GM12872 (cell line): ENCODE results near the gene MED9.

ENCODE experiments used
- TF ChIP-seq, protein P1 (sequence below): IDR thresholded peaks from 3 replicates; pipeline ENCODE4 v1.5.1; 2011; ENCODE audit warnings: low read depth, mild to moderate bottlenecking, low read length, moderate library complexity; ENCODE audit not compliant: insufficient read depth

The MED9 gene

DNA sequence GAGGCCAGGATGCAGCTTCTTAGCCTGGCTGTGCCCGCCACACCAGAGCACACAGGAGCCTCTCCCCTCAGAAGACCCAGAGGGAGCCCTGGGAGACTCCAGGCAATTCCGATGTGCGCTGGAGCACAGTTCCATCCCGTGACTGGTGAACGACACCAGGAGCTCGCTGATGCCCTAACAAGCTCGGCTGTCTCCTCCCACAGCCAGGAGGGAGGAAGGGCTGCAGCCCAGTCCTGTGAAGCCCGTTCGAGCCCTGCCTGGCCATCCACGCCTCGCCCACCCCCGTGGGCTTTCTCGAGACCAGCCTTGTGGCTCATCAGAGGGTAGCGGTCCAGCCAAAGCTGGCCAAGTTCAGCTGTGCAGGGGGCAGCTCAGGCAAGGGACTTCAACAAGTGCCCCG is 41.2 kb downstream of the MED9 start:
- TF ChIP-seq, protein P1, sequence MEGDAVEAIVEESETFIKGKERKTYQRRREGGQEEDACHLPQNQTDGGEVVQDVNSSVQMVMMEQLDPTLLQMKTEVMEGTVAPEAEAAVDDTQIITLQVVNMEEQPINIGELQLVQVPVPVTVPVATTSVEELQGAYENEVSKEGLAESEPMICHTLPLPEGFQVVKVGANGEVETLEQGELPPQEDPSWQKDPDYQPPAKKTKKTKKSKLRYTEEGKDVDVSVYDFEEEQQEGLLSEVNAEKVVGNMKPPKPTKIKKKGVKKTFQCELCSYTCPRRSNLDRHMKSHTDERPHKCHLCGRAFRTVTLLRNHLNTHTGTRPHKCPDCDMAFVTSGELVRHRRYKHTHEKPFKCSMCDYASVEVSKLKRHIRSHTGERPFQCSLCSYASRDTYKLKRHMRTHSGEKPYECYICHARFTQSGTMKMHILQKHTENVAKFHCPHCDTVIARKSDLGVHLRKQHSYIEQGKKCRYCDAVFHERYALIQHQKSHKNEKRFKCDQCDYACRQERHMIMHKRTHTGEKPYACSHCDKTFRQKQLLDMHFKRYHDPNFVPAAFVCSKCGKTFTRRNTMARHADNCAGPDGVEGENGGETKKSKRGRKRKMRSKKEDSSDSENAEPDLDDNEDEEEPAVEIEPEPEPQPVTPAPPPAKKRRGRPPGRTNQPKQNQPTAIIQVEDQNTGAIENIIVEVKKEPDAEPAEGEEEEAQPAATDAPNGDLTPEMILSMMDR, result no peak

DNA sequence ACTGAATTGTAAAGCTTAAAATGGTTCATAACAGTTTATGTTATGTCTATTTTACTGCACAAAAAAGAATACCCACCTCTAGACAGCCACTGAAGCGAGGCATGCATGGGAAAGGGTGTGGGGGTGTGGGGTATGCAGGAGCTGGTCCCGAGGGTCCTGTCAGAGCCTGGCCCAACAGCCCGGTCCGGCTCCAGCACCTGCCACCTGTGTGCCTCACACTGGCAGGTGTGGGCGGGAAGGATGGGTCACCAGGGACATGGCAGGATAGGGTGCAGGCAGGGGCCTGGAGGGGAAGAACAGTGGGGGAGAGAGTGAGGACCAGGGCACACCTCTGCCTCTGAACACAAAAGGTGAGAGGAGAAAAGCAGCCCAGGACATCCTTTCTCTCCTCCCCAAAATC is 42.2 kb downstream of the MED9 start:
- TF ChIP-seq, protein P1, result no peak

DNA sequence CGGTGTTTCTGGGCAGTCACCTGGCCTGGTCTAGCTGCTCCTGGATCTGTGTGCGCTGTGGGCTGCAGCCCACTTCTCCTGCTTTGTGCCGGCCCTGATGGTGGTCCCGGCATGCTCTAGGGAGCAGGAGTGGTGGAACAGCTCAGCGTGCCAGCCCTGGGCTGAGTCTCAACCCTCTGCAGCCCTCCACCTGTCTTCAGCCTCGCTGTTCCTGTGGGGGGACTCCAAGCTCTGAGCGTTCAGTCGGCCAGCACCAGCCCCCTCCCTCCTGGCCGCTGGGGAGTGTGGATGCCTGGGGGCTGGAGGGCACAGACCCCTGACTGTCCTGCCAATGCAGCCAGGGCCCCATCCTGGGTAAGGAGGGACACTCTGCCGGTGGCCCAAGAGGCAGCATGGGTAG is 43.1 kb downstream of the MED9 start:
- TF ChIP-seq, protein P1, result no peak

DNA sequence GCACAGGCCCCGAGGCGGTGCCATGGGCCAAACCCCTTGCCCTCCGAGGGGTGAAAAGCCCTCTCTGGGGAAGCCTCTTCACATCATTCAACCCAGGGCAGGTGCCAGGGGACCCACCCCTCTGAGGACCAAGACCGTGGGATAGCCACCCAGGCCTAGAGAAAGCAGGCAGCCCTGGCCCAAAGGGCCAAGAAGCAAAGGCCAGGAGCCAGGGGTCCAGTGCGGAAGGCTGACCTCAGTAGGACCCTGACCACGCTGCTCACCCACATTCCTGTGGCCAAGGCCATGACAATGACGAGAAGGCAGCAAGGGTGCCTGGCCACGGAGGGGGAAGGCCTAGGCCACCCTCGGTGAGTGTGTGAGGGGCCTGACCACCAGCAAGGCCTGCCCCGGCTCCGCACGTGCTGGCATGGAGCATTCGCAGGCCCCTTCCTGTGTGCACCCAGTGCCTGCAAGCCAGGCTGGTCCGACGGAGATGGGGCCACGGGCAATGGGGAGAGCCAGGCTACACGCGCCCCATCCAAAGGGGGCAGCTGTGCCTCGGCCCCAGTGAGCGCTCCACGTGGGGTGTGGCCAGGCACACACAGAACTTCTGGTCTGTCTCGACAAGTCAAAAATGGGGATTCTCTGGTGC is 43.9 kb downstream of the MED9 start:
- TF ChIP-seq, protein P1, result no peak

DNA sequence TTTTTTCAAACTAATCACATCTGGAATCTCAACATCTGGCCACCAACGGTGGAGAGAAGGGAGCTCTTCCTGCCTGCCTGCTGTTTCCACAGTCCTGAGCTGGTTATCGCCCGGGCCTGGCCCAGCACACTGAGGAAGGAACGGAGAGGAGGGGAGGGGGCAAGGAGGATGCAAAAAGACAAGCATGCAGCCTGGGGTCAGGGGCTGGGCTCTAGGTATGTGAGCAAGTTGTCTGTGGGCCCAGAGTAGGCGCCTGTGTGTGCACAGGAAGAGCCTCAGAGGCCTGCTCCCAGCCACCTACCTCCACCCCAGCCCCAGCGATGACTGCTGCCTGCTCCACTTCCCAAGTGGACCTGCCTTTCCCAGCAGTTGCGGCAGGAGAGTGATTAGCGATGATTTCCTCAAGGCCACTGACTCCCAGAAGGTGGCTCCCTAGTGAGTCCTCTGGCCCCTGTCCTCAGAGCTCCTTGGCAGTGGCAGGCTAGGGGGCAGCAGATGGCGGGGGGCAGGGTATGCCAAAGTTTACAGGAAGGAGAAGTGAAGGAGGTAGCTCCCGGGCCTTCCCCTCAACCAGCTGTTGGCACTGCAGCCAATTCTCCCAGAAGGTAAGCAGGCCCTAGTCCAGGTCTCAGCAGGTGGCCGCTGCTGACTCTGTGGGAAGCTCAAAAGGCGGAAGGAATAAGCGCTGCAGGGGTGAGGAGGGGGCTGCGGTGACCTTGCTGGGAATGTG is 46.4 kb downstream of the MED9 start:
- TF ChIP-seq, protein P1, result no peak

DNA sequence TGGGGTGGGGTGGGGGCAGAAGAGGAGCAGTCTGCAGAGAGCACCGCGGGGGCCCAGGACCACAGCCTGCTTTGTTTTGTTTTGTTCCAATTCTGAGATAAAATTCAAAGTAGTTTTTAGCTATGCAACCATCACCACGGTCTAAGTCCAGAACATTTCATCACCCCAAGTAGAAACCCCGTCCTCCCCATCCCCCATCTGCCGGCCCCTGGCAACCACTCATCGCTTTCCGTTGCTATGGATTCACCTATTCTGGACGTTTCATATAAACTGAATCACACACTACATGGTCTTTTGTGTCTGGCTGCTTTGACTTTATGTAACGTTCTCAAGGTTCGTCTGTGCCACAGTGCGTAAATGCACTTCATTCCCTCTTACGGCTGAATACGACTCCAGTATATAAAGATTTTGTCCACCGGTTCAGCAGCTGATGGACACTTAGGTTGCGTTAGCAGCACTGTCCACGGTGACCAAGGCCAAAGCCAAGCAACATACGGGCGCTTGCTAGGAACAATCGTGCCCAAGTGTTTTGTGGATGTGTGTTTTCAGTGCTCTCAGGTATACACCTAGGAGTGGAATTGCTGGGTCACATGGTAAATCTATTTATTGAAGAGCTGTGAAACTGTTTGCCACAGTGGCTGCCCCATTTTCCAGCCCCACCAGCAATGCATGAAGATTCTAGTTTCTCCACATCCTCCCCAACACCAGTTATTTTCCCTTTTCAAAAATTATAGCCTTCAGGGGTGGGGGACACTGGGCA is 47.1 kb downstream of the MED9 start:
- TF ChIP-seq, protein P1, result no peak

DNA sequence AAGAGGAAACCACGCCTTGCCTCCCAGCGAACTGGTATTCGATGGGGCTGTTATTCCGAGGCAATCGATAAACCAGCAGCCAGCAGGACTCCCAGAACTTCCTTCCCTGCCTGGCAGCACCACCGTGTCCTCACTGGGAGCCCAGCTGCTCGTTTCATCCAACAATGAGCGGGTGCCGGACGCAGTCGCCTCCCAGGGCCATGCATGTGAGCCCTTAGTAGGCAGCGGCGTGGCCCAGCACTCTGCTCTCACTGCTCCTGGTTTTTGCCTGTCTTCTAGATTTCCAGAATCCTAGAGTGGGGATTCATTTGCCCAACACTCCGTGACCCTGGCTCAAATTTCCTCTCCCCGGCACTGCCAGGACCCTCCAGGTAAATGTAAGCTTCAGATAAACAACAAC is 48.5 kb downstream of the MED9 start:
- TF ChIP-seq, protein P1, result no peak
